HG02884 (cell line): Measurements from ENCODE around the gene STMN1.

Source experiments
- ATAC-seq: cut with Tn5 transposase; IDR thresholded peaks from one replicate; pipeline ENCODE4 v1.9.1; 2021; ENCODE audit warnings: mild to moderate bottlenecking, moderate library complexity; ENCODE audit not compliant: unreplicated experiment

STMN1 gene

DNA sequence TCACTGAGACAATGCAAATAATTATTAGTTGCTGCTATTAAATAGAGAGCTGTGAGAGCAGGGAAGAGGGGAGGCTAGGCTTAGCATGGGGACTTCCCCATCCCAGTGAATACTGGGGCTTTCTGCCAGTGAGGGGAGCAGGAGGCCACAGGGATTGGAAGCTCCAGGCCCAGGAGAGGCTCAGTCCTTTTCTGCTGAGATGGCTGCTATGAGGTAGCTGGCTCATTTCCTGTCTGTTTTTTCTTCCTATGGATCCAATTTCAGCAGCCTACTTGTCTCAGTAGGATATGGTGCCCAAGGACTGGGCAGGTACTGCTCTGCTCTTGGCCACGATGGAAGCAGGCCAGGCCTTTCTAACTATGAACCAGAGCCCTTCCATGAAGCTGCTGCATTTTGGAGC is 10.0 kb downstream of the STMN1 start:
- ATAC-seq = no peak

DNA sequence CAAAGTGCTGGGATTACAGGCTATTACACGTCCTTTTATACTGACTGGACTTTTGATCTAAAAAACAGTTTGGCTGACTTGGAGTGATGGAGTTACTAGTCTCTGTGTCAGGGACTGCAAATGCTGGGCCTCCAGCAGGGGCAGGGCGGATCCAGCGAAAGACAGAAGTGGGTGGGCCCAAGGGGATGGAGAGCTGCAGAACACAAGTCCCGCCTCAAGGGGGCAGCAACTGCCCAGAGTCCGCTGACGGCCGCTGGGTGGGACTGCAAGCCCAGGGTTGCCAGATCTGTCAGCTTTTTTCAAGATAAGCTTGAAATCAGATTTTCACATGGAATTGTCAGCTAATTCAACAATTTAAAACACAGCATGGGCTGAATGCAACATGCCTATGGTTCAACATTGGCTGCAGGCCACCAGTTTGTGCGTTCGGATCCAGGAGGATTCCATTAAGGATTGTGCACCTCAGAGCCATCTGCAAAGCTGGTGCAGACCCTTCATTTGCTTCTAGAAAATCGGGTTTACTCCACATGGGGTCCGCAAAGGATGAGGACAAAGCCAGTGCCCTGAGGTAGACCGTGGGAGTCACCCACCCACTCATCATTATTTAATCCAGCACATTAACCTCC is 10.7 kb downstream of the STMN1 start:
- no peak for ATAC-seq

- no peak for ATAC-seq
Measured at GRCh38 chr1:25893116-25893515, 13.1 kb downstream of the STMN1 start.

- ATAC-seq = no peak
Measured at GRCh38 chr1:25891606-25892005, 14.6 kb downstream of the STMN1 start.

GRCh38 chr1:25890239-25891034 is 15.8 kb downstream of the STMN1 start:
- ATAC-seq = no peak

- no peak for ATAC-seq
Measured at GRCh38 chr1:25889470-25889869, 16.7 kb downstream of the STMN1 start.

- ATAC-seq = no peak
Measured at GRCh38 chr1:25888426-25888987, 17.7 kb downstream of the STMN1 start.

DNA sequence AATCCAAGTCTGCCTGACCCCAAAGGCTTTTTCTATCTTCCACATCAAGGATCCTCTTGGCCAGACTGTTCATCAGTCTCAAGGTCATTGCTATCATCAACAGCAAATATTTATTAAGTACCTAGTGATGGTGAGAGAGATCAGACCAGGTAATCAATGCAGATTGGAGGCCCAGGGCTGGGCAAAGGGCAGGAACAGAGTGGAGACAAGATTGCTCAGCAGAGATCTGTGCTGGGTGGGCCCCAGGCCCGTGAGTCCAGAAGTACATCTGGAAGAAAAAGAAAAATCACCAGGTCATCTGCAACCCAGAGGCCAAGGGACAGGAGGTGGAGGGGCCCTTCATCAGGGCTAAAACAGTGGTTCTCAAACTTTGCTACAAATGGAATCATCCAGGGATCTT is 20.6 kb downstream of the STMN1 start:
- no peak for ATAC-seq

DNA sequence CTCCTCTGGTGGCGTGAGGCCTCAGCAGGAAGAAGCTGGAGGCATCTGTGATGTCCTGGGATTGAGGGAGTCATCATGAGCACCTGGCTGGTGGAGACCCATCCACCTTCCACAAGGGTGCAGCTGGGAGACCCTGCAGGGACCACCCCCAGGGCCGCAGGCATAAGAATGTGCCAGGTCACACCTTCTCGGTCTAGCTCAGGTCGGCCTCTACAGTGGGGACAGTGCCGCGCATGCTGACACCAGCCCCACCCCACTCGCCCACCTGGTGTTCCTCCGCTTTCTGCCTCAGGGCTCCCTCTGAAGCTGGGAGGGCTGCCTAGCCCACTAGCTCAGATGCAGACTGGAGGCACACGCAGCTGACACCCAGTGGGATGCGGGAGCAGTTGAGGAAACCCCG is 25.0 kb downstream of the STMN1 start:
- ATAC-seq = no peak

DNA sequence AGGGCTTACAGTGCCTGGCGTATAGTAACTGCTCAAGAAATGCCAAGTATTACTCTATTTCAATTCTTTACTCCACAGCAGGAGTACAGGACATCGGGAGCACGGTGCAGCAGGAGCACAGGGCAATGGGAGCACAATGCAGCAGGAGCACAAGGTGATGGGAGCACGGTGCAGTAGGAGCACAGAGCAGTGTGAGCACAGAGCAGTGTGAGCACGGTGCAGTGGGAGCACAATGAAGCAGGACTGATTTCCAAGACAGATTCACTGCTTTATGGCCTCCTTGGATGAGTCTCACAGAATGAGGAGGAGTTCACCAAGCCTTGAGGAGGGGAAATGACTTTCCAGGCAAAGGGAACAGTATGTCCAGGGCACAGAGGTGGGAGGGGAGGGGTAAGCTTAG is 25.7 kb downstream of the STMN1 start:
- ATAC-seq = no peak

GRCh38 chr1:25879675-25880074 is 26.5 kb downstream of the STMN1 start:
- ATAC-seq = no peak

- no peak for ATAC-seq
Measured at GRCh38 chr1:25878690-25879089, 27.5 kb downstream of the STMN1 start.

GRCh38 chr1:25877155-25877554 is 29.1 kb downstream of the STMN1 start:
- ATAC-seq = no peak

DNA sequence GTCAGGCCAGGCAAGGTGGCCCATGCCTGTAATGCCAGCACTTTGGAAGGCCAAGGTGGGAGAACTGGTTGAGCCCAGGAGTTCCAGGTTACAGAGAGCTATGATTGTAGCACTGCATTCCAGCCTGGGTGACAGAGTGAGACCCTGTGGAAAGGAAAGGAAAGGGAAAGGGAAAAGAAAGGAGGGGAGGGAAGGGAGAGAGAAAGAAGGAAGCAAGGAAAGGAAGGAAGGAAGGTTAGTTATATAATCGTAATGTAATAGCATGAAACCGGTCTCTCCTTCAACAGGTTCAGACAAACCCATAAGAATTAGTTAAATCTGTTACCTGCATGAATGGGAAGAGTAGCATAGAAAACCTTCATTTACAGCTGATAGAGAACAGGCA is 29.5 kb downstream of the STMN1 start:
- no peak for ATAC-seq

DNA sequence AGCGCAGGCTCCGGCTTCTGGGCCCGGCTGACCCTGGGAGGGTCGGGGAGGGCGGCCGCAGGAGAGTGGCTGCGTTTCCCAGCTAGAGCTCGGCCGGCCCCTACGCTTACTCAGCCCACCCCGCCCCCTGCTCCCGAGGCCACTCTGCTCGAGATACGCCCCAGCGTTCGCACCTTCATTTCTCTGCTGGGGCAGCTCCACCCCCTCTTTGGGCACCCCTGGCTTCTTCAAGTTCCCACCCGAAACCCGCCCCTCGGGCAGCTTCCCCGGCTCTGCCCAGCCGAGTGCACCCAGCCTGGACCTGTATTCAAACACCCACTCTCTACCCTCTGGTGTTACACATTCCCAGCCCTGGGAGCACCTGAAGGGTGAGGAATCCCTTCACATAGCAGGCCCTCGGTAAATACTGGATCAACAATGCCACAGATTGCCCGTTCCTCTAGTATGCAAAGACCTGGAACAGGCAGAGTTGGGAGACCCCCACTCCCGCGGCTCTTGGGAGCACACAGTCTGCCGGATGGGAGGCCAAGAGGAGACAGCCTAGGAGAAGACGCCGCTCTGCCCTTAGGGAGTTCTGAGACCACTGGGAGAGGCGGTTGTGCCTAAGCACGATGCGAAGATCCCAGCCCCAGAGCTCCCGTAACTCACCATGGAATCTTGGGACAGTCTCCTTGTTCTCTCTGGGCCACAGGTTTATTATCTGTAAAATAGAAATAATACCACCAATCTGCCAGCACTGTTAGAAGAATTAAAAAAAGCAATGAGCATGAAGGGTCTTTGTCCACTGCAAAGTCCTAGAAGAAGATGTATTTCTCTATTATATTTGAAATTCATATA is 30.1 kb downstream of the STMN1 start:
- ATAC-seq = peak; percentile 22

DNA sequence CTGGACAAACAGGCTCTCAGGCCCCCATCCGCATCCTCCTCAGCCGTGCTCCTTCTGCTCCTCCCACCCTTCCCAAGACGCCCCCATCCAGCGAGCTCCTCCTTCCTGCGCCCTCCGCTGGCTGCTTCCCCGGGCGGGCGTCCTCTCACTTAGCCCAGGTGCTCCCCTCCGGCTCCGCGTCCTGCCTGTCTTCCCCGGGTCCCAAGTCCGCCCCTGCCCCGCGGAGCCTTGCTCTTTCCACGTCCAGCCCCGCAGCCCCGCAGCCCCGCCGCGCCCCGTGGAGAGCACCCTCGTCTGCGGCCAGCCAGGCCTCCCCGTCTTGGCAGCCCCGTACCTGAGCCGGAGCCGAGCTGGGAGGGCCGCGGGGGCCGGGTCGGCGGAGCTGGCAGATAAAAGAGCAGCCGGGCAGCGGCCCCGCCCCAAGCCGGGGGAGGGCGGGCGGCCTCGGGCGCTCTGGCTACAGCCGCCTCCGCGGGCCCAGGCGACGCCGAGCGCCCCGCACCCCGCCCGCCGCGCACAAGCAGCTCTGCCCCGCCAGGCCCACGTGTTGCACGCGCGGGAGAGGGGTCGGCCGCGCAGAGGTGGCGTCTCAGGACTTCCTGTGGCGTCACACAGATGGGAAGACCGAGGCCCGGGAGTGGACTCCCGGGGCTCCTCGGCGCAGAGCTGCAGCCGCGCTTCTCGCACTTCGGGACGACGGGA is 30.9 kb downstream of the STMN1 start, which contains the start of gene PAQR7:
Gene PAQR7 (minus strand): TSS at position 555 of the 702 bp plus-strand sequence. CDS start 11,869 bp downstream, outside the sequence.
- peak; percentile 48 for ATAC-seq

DNA sequence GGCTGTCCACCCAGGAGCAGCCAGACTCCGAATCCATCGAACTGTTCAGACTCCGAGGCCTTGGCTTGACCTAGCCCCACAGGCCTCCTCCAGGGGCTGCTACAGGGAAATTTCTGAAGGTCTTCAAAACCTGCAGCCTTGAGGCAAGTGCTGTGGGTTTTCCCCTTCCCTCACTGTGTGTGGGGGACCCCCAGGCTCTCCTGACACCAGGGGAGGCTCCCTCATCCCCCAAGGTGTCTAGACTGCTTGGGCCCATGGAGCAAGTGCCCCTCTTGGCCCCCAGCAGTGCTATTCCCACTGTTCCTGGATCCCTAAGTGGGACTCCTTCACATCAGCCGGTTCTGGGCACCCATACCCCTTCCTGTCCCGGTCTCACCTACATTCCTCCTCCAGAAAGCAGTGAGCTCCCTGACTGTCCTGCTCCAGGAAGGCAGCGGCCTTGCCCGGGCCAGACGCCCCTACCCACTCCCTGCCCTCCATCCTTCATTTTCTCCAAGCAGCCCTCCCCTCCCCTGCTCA is 31.5 kb downstream of the STMN1 start:
- no peak for ATAC-seq

DNA sequence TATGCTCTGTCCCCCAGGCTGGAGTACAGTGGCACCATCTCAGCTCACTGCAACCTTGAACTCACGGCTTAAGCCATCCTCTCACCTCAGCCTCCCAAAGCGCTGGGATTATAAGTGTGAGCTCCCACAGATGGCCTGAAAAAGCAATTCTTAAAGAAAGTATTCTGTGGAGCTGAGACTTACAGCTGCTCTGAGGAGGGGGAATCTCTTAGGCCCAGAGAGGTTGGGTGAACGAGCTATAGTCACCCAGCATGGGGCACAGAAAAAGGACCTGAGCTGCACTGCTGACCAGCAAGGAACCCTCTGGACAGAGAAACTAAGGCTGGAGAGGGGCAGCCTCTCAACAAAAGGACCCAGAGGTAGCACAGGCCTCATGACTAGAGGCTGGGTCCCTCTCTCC is 32.0 kb downstream of the STMN1 start:
- no peak for ATAC-seq

DNA sequence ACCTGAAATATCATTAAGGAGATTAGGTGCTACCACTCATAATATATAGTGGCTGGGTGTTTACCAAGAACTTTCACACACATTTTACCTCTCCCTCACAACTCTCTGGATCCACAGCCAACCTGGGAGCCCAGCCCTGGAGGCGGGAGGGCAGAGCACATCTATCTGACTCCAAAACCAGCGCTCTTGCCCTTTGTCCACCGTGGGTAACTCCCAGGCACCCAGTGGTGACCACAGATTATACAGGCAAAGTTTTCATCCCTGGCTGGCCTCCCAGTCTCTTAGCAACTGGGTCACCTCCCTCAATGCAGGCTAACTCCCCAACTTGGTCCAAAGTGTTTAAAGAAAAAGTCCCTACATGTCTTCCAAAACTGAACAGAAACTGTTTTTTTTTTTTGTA is 33.1 kb downstream of the STMN1 start:
- no peak for ATAC-seq

DNA sequence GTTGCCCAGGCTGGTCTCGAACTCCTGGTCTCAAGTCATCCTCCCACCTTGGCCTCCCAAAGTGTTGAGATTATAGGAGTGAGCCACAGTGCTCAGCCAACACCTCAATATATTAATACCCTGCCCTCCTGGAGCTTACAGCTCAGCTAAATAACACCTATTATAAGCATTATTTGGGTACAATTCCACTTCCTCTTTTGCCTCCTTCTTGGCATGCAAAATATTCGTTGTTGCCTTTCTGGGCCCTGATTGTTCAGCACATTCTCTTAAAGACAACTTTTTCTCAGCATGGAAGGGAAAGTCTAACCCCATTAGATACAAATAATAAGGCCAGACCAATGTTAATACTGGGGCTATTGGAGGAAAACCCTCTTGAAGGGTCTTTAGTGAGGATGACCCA is 33.5 kb downstream of the STMN1 start:
- no peak for ATAC-seq
